ENCODE results near the gene WDR55. TPM values are rescaled to one million over a fixed set of nuclear protein-coding genes. Genes with fewer than 3 reads are reported as not detected.
A peak's percentile ranks its signal among the peaks of the same experiment; 100 is the strongest.
"Not testable (repeated sequence)": the region's sequence is repeated elsewhere in the genome, so short reads cannot be mapped to it uniquely, and the experiment has no call there.

Gene WDR55
- total and polyA plus RNA-seq, 2 experiments from 2014 or later: 9.6 to 18.0 TPM

DNA sequence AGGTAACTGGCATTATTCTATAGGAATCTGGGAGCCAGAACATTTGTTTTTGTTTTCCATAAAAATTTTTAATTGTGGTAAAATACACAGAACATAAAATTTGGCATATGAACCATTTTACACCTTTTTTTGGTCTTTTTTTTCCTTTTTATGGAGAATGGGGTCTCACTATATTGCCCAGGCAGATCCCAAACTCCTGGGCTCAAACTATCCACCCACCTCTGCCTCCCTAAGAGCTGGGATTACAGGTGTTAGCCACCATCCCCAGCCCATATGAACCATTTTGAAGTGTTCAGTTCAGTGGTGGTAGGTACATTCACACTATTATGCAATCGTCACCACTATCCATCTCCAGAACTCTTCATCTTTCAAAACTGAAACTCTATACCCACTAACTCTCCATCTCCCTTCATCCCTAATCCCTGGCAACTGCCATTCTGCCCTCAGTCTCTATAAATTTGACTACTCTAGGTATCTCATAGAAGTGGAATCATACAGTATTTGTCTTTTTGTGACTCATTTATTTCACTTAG is 48.9 kb downstream of the WDR55 start (continued):
- TF ChIP-seq, protein P1, sequence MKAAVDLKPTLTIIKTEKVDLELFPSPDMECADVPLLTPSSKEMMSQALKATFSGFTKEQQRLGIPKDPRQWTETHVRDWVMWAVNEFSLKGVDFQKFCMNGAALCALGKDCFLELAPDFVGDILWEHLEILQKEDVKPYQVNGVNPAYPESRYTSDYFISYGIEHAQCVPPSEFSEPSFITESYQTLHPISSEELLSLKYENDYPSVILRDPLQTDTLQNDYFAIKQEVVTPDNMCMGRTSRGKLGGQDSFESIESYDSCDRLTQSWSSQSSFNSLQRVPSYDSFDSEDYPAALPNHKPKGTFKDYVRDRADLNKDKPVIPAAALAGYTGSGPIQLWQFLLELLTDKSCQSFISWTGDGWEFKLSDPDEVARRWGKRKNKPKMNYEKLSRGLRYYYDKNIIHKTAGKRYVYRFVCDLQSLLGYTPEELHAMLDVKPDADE (IDR thresholded peaks at IDR 0.05): no peak

DNA sequence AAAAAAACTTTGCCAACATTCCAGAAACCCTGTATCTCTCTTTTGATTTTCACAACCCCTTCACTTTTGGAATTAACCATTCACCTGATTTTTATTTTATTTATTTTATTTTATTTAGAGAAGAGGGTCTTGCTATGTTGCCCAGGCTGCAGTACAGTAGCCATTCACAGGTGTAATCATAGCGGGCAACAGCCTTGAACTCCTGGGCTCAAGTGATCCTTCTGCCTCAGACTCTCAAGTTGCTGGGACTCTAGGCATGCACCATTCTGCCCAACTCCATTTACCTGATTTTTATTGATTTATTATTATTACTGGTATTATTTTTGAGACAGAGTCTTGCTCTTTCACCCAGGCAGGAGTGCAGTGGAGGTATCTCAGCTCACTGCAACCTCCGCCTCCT is 51.5 kb downstream of the WDR55 start:
- H3K27ac Mint-ChIP-seq; H3K79me2 ChIP-seq (replicated peaks; ENCODE audit: insufficient read depth); H3K4me3 ChIP-seq; H3K27me3 ChIP-seq (ENCODE audit: insufficient read depth); H3K9me3 Mint-ChIP-seq; H3K4me1 Mint-ChIP-seq; H3K9me2 ChIP-seq (ENCODE audit: insufficient read depth); H3K27me3 Mint-ChIP-seq (ENCODE audit: insufficient read depth, low read depth, poor library complexity); H3K36me3 Mint-ChIP-seq (ENCODE audit: low read depth); ATAC-seq; H3F3A ChIP-seq (replicated peaks; ENCODE audit: low read depth); H3K4me1 ChIP-seq (ENCODE audit: insufficient read depth); DNase-seq (ENCODE audit: low spot score); H3K36me3 ChIP-seq (ENCODE audit: insufficient read depth); H3K27ac ChIP-seq (ENCODE audit: low read depth); H3K4me3 Mint-ChIP-seq; H2AFZ ChIP-seq; H3K4me2 ChIP-seq; H4K20me1 ChIP-seq (replicated peaks; ENCODE audit: insufficient read depth): not testable (repeated sequence)

DNA sequence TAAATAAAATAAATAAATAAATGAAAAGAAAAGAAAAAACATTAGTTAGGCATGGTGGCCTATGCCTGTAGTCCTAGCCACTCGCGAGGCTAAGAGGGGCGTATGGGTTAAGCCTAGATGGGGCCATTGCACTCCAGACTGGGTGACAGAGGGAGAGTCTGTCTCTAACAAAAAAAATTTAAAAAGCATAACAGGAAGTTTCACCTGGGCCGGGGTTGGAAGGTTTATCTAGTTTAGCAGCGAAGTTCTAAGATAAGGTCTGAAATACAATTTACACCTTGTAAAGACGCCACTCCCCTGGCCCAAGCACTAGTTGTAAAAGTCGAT is 53.5 kb downstream of the WDR55 start:
- Mint-ChIP-seq H3K27ac (no peak overlapping the region), H3K4me3 (no peak overlapping the region), H3K27me3 (ENCODE audit: insufficient read depth, low read depth, poor library complexity) (no peaks in the 10 kb centered on the region), H3K4me1 (no peaks in the 10 kb centered on the region), H3K9me3 (peaks cover 4% of the 10 kb centered on the region; the same call in 1 of the 3 replicates), H3K36me3 (ENCODE audit: low read depth) (no peaks in the 10 kb centered on the region)
- Histone ChIP-seq H4K20me1 (replicated peaks; ENCODE audit: insufficient read depth) (no peaks in the 10 kb centered on the region), H3K4me2 (no peak overlapping the region), H3K79me2 (replicated peaks; ENCODE audit: insufficient read depth) (no peaks in the 10 kb centered on the region), H3K27me3 (ENCODE audit: insufficient read depth) (no peaks in the 10 kb centered on the region), H3K27ac (ENCODE audit: low read depth) (no peak overlapping the region), H3F3A (replicated peaks; ENCODE audit: low read depth) (no peaks in the 10 kb centered on the region), H2AFZ (peak overlapping the region; percentile 92), H3K4me1 (ENCODE audit: insufficient read depth) (no peaks in the 10 kb centered on the region), H3K36me3 (ENCODE audit: insufficient read depth) (no peaks in the 10 kb centered on the region), H3K4me3 (no peak overlapping the region), H3K9me2 (ENCODE audit: insufficient read depth) (no peaks in the 10 kb centered on the region)
- DNase-seq (ENCODE audit: low spot score): no peak
- ATAC-seq: no peak
- TF ChIP-seq, protein P2, sequence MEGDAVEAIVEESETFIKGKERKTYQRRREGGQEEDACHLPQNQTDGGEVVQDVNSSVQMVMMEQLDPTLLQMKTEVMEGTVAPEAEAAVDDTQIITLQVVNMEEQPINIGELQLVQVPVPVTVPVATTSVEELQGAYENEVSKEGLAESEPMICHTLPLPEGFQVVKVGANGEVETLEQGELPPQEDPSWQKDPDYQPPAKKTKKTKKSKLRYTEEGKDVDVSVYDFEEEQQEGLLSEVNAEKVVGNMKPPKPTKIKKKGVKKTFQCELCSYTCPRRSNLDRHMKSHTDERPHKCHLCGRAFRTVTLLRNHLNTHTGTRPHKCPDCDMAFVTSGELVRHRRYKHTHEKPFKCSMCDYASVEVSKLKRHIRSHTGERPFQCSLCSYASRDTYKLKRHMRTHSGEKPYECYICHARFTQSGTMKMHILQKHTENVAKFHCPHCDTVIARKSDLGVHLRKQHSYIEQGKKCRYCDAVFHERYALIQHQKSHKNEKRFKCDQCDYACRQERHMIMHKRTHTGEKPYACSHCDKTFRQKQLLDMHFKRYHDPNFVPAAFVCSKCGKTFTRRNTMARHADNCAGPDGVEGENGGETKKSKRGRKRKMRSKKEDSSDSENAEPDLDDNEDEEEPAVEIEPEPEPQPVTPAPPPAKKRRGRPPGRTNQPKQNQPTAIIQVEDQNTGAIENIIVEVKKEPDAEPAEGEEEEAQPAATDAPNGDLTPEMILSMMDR (conservative IDR thresholded peaks at IDR 0.05; ENCODE audit: low read depth in 2 of 2): no peak
- no peak for TF ChIP-seq CREB1 (CRISPR knock-in tag; IDR thresholded peaks at IDR 0.05; ENCODE audit: low read depth)
- TF ChIP-seq ZNF331 (CRISPR knock-in tag; IDR thresholded peaks at IDR 0.05; ENCODE audit: low read depth): no peak
- TF ChIP-seq REST (IDR thresholded peaks at IDR 0.05; ENCODE audit: unreplicated experiment): no peak
- TF ChIP-seq EZH2phosphoT487 (IDR thresholded peaks at IDR 0.05; ENCODE audit: unreplicated experiment): no peak
- no peak for TF ChIP-seq JUNB (IDR thresholded peaks at IDR 0.05; ENCODE audit: unreplicated experiment)
- no peak for TF ChIP-seq ZNF114 (CRISPR knock-in tag; IDR thresholded peaks at IDR 0.05)
